Jurkat, Clone E6-1 (cell line): ENCODE results near the gene KCNAB2. TPM values are rescaled to one million over a fixed set of nuclear protein-coding genes. Genes with fewer than 3 reads are reported as not detected.

Source experiments
- DNase-seq: peaks from one replicate; pipeline ENCODE4 v3.0.0-alpha.2; 2011; ENCODE audit warnings: low read depth, low spot score
- H3K4me3 ChIP-seq: 2 replicates; pipeline ENCODE4 v1.5.1; 2011; ENCODE audit warnings: mild to moderate bottlenecking, low read length, control low read depth, moderate library complexity
- polyA plus RNA-seq: library from polyadenylated mRNA; unstranded; fragments of >200 nt; gene quantifications from one replicate; pipeline ENCODE4 v1.2.1, GENCODE V29; 2012; ENCODE audit warnings: missing spikeins; ENCODE audit not compliant: insufficient read length, insufficient read depth

The KCNAB2 gene
- 271 TPM for polyA plus RNA-seq

GRCh38 chr1:6045561-6045960 lies at the start of gene KCNAB2:
Gene KCNAB2 (plus strand): TSS chr1:6045888. CDS start chr1:6051537, 5,649 bp downstream.
- H3K4me3 ChIP-seq, result no peak within 1 kb of the TSS
- no peak for DNase-seq

- DNase-seq, result no peak
- H3K4me3 ChIP-seq, result no peak overlapping the region
Observed at GRCh38 chr1:5996641-5997270, 48.9 kb upstream of the KCNAB2 start.

GRCh38 chr1:5997316-5997715 lies 48.4 kb upstream of the KCNAB2 start:
- H3K4me3 ChIP-seq, result no peak overlapping the region
- DNase-seq, result no peak

- no peak overlapping the region for H3K4me3 ChIP-seq
- DNase-seq, result no peak
Observed at GRCh38 chr1:5998051-5998905, 47.4 kb upstream of the KCNAB2 start.

- DNase-seq, result no peak
- no peak overlapping the region for H3K4me3 ChIP-seq
Observed at GRCh38 chr1:5998906-5999301, 46.8 kb upstream of the KCNAB2 start.

- no peak for DNase-seq
- no peak overlapping the region for H3K4me3 ChIP-seq
Observed at GRCh38 chr1:5999711-6000443, 45.8 kb upstream of the KCNAB2 start.

- no peak overlapping the region for H3K4me3 ChIP-seq
- no peak for DNase-seq
Observed at GRCh38 chr1:6000444-6001288, 45.0 kb upstream of the KCNAB2 start.

- no peak overlapping the region for H3K4me3 ChIP-seq
- peak; percentile 18 for DNase-seq
Observed at GRCh38 chr1:6001992-6002576, 43.6 kb upstream of the KCNAB2 start.

GRCh38 chr1:6002714-6003501 lies 42.8 kb upstream of the KCNAB2 start:
- H3K4me3 ChIP-seq, result no peak overlapping the region
- no peak for DNase-seq

GRCh38 chr1:6003568-6004411 lies 41.9 kb upstream of the KCNAB2 start:
- no peak for DNase-seq
- H3K4me3 ChIP-seq, result no peak overlapping the region

- H3K4me3 ChIP-seq, result no peak overlapping the region
- no peak for DNase-seq
Observed at GRCh38 chr1:6004412-6005123, 41.1 kb upstream of the KCNAB2 start.

- no peak for DNase-seq
Observed at GRCh38 chr1:6005276-6005917, 40.3 kb upstream of the KCNAB2 start.

GRCh38 chr1:6006882-6007281 lies 38.8 kb upstream of the KCNAB2 start:
- H3K4me3 ChIP-seq, result no peak overlapping the region
- no peak for DNase-seq

More at GRCh38 chr1:6005276-6005917, 40.3 kb upstream of the KCNAB2 start:
- no peak overlapping the region for H3K4me3 ChIP-seq

GRCh38 chr1:6007318-6008083 lies 38.2 kb upstream of the KCNAB2 start:
- no peak overlapping the region for H3K4me3 ChIP-seq
- no peak for DNase-seq

GRCh38 chr1:6008084-6008415 lies 37.6 kb upstream of the KCNAB2 start:
- H3K4me3 ChIP-seq, result no peak overlapping the region
- DNase-seq, result no peak
